VCaP (cell line): ENCODE results near the gene SERPINA3.

Source experiments
- H3K27ac ChIP-seq: fragments of 450-650 bp; 2 replicates; pipeline ENCODE4 v1.5.1; 2017
- TF ChIP-seq, protein P1 (sequence below): fragments of 450-650 bp; conservative IDR thresholded peaks from 2 replicates; pipeline ENCODE4 v1.5.1; 2017; ENCODE audit warnings: mild to moderate bottlenecking, moderate library complexity

The SERPINA3 gene

GRCh38 chr14:94614802-94615201, 2.6 kb downstream of the SERPINA3 start:
- TF ChIP-seq, protein P1, sequence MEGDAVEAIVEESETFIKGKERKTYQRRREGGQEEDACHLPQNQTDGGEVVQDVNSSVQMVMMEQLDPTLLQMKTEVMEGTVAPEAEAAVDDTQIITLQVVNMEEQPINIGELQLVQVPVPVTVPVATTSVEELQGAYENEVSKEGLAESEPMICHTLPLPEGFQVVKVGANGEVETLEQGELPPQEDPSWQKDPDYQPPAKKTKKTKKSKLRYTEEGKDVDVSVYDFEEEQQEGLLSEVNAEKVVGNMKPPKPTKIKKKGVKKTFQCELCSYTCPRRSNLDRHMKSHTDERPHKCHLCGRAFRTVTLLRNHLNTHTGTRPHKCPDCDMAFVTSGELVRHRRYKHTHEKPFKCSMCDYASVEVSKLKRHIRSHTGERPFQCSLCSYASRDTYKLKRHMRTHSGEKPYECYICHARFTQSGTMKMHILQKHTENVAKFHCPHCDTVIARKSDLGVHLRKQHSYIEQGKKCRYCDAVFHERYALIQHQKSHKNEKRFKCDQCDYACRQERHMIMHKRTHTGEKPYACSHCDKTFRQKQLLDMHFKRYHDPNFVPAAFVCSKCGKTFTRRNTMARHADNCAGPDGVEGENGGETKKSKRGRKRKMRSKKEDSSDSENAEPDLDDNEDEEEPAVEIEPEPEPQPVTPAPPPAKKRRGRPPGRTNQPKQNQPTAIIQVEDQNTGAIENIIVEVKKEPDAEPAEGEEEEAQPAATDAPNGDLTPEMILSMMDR = no peak

GRCh38 chr14:94615254-94615653, 3.1 kb downstream of the SERPINA3 start:
- TF ChIP-seq, protein P1 = no peak
- no peak overlapping the region for H3K27ac ChIP-seq

More at GRCh38 chr14:94614802-94615201, 2.6 kb downstream of the SERPINA3 start:
- no peak overlapping the region for H3K27ac ChIP-seq

- no peak overlapping the region for H3K27ac ChIP-seq
- TF ChIP-seq, protein P1 = no peak
These were observed 3.8 kb downstream of the SERPINA3 start for GRCh38 chr14:94615823-94616570.

- TF ChIP-seq, protein P1 = no peak
These were observed 5.3 kb downstream of the SERPINA3 start for GRCh38 chr14:94617366-94617941.

GRCh38 chr14:94617988-94618822, 6.0 kb downstream of the SERPINA3 start:
- TF ChIP-seq, protein P1 = no peak
- no peak overlapping the region for H3K27ac ChIP-seq

More at GRCh38 chr14:94617366-94617941, 5.3 kb downstream of the SERPINA3 start:
- H3K27ac ChIP-seq = no peak overlapping the region

GRCh38 chr14:94619297-94619696, 7.1 kb downstream of the SERPINA3 start:
- TF ChIP-seq, protein P1 = no peak
- no peak overlapping the region for H3K27ac ChIP-seq

GRCh38 chr14:94620597-94620996, 8.4 kb downstream of the SERPINA3 start:
- H3K27ac ChIP-seq = no peak overlapping the region
- TF ChIP-seq, protein P1 = no peak
